Measurements from ENCODE around the gene MAP3K14. TPM values are rescaled to one million over a fixed set of nuclear protein-coding genes. Genes with fewer than 3 reads are reported as not detected.

The MAP3K14 gene
- total and polyA plus RNA-seq, 2 of the 4 experiments (the other 2 are of a cell fraction), result 4.1 to 21.7 TPM

- Histone ChIP-seq H3K23ac (ENCODE audit: low read depth, low read length) (no peak overlapping the region; the same call in 1 of the 2 replicates), H2AK9ac (replicated peaks; ENCODE audit: low read depth, low read length, poor library complexity) (peak overlapping the region; percentile 18), H2AK5ac (ENCODE audit: low read depth, low read length) (peak overlapping the region; percentile 94), H3K56ac (ENCODE audit: extremely low read depth, insufficient read depth, low read length) (peak overlapping the region; percentile 21), H3K18ac (ENCODE audit: low read depth, low read length) (peak overlapping the region; percentile 76), H2BK20ac (ENCODE audit: low read depth, low read length) (peak overlapping the region; percentile 82), H4K91ac (ENCODE audit: insufficient read depth, low read depth, low read length) (peak overlapping the region; percentile 65), H3K4me3 (ENCODE audit: insufficient read depth, low read depth, low read length) (no peak overlapping the region), H2AFZ (replicated peaks; ENCODE audit: low read length, poor library complexity) (peak overlapping the region; percentile 72), H3K9ac (ENCODE audit: low read depth, low read length) (peak overlapping the region; percentile 17; the same call in 1 of the 2 replicates), H4K5ac (ENCODE audit: low read depth, low read length) (peak overlapping the region; percentile 53), H3K27ac (ENCODE audit: insufficient read depth, low read length) (peak overlapping the region; percentile 76), H3K14ac (replicated peaks; ENCODE audit: low read depth, low read length) (peak overlapping the region; percentile 65), H2BK120ac (ENCODE audit: low read depth, low read length) (peak overlapping the region; percentile 84), H3K9me3 (ENCODE audit: control insufficient read depth, insufficient read depth, low read length) (no peaks in the 10 kb centered on the region), H2BK5ac (ENCODE audit: low read depth, low read length, poor library complexity, severe bottlenecking) (peak overlapping the region; percentile 67), H3K27me3 (ENCODE audit: control insufficient read depth, insufficient read depth, low read length) (no peaks in the 10 kb centered on the region), H4K20me1 (ENCODE audit: insufficient read depth, low read length) (peaks cover 11% of the 10 kb centered on the region), H3K4me1 (ENCODE audit: control insufficient read depth, insufficient read depth, low read length) (peaks cover 27% of the 10 kb centered on the region), H3K9me1 (ENCODE audit: insufficient read depth, low read length) (peaks cover 26% of the 10 kb centered on the region), H2BK15ac (ENCODE audit: low read depth, low read length) (peak overlapping the region; percentile 61; the same call in 2 of the 3 replicates), H3K4ac (ENCODE audit: low read depth, low read length) (peak overlapping the region; percentile 82), H3K36me3 (ENCODE audit: control insufficient read depth, insufficient read depth, low read length) (no peaks in the 10 kb centered on the region), H3K4me2 (ENCODE audit: low read depth, low read length) (peak overlapping the region; percentile 63), H3K79me1 (ENCODE audit: low read depth in 1 of 2, low read length in 2 of 2) (peaks cover 0 to 12% of the 10 kb centered on the region in 2 experiments; a peak in 2 of 4 replicates), H4K8ac (ENCODE audit: low read depth in 2 of 2, low read length in 2 of 2) (peak overlapping the region; percentile 11 to 84; a peak in 3 of 4 replicates)
- dilution Hi-C loops (cut with HindIII; ENCODE audit: low sequenced_read_pairs, unreplicated experiment), result no loop called here
- in situ Hi-C loops (cut with MboI; ENCODE audit: low sequenced_read_pairs), result no loop called here
- intact Hi-C loops (cut with micrococcal nuclease), result no loop called here
- BruUV-seq (replicated peaks), result no TSS peak
- peak; percentile 29; the same call in 1 of the 2 replicates for TF ChIP-seq RAD21 (IDR thresholded peaks at IDR 0.05; ENCODE audit: low read length)
- no peak for TF ChIP-seq USF2 (IDR thresholded peaks at IDR 0.05; ENCODE audit: low read depth, low read length)
- peak; percentile 95 for TF ChIP-seq MAFK (IDR thresholded peaks at IDR 0.05; ENCODE audit: low read depth, low read length)
- peak; percentile 99 for TF ChIP-seq FOS (IDR thresholded peaks at IDR 0.05; ENCODE audit: low read depth, low read length)
- ChIA-PET CTCF (no interaction called here), POLR2A (ENCODE audit: unreplicated experiment) (no interaction called here)
- ATAC-seq (ENCODE audit: low read depth) (peak; percentile 10), DNase-seq (peak; percentile 97)
- no CpG with 5 or more reads among the region's 1 CpG for WGBS, 2 experiments (ENCODE audit: extremely low coverage in 2 of 2, insufficient read length in 1 of 2)
These were observed 4.2 kb upstream of the MAP3K14 start for GRCh38 chr17:45320931-45321461.
